HG02981 (cell line): ENCODE results near the gene ADAM15.

Experiments used
- ATAC-seq: cut with Tn5 transposase; IDR thresholded peaks from one replicate; pipeline ENCODE4 v1.9.1; 2021; ENCODE audit warnings: mild to moderate bottlenecking, moderate library complexity; ENCODE audit not compliant: unreplicated experiment

Gene ADAM15

DNA sequence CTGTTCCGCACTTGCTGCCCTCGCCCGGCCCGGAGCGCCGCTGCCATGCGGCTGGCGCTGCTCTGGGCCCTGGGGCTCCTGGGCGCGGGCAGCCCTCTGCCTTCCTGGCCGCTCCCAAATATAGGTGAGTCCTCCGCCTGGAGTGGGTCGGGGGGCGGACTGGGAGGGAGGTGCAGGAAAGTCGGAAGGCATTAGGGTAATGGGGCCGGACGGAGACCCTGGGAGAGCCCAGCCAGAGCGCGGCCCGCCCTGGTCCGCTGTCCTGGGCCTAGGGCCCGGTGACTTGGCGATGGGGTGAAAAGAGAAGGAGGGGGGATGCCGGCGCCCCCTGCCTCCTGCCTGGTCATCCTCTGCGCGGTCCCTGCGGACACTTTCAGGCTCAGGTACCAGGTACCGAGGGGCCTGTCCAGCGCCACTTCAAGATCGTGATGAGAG, 243 bp downstream of the ADAM15 start:
- ATAC-seq: peak; percentile 1

- ATAC-seq: peak; percentile 4
Measured at GRCh38 chr1:155051777-155052398, 772 bp downstream of the ADAM15 start.

GRCh38 chr1:155052439-155053395, 1.6 kb downstream of the ADAM15 start:
- no peak for ATAC-seq

GRCh38 chr1:155053531-155054105, 2.5 kb downstream of the ADAM15 start:
- ATAC-seq: no peak

DNA sequence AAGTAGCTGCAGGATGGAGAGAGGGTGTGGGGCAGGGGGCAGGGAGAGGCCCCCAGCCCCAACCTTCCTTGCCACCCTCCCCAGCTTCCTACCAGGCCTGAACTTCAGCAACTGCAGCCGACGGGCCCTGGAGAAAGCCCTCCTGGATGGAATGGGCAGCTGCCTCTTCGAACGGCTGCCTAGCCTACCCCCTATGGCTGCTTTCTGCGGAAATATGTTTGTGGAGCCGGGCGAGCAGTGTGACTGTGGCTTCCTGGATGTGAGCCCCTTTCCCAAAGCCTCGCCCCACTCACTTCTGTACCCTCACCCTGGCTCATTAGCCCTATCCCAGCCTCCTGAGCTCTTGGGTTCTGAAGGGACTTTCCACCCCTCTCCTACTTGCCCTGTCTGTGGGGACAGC, 6.0 kb downstream of the ADAM15 start:
- ATAC-seq: no peak

DNA sequence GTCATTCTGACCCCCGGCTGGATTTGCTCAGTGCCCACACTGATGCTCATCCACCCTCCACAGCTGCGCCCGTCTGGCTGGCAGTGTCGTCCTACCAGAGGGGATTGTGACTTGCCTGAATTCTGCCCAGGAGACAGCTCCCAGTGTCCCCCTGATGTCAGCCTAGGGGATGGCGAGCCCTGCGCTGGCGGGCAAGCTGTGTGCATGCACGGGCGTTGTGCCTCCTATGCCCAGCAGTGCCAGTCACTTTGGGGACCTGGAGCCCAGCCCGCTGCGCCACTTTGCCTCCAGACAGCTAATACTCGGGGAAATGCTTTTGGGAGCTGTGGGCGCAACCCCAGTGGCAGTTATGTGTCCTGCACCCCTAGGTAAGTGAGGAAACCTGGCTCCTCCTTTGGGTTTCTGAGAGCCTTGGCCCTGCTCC, 6.7 kb downstream of the ADAM15 start:
- no peak for ATAC-seq

DNA sequence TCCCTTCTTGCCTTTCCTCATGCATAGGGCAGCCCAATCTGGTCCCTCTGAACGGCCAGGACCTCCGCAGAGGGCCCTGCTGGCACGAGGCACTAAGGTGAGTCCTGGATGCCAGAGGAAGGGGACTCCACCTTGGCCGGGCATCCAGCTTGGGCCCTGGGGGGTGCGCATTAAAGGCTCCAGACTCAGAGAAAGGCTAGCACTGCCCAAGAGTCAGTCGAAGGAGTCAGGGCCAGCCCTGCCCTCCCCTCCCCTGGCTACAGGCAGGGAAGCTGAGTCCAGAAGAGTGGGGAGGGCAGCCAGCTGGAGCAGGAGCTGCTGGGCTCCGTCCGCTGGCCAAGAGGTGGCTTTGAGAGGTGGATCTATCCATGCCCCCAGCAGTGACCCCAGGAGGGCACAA, 9.6 kb downstream of the ADAM15 start:
- no peak for ATAC-seq

GRCh38 chr1:155061381-155062150, 10.4 kb downstream of the ADAM15 start:
- no peak for ATAC-seq

DNA sequence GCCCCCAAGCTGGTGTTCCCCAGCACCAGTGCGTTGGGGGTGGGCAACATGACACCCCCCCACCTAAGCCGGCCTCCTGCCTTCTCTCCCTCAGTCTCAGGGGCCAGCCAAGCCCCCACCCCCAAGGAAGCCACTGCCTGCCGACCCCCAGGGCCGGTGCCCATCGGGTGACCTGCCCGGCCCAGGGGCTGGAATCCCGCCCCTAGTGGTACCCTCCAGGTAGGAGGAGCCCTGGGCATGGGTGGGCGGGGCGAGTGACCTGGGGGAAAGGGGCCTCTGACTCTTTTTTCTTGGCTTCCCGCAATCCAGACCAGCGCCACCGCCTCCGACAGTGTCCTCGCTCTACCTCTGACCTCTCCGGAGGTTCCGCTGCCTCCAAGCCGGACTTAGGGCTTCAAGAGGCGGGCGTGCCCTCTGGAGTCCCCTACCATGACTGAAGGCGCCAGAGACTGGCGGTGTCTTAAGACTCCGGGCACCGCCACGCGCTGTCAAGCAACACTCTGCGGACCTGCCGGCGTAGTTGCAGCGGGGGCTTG, 11.1 kb downstream of the ADAM15 start:
- no peak for ATAC-seq

- no peak for ATAC-seq
Measured at GRCh38 chr1:155062702-155063411, 11.7 kb downstream of the ADAM15 start.

DNA sequence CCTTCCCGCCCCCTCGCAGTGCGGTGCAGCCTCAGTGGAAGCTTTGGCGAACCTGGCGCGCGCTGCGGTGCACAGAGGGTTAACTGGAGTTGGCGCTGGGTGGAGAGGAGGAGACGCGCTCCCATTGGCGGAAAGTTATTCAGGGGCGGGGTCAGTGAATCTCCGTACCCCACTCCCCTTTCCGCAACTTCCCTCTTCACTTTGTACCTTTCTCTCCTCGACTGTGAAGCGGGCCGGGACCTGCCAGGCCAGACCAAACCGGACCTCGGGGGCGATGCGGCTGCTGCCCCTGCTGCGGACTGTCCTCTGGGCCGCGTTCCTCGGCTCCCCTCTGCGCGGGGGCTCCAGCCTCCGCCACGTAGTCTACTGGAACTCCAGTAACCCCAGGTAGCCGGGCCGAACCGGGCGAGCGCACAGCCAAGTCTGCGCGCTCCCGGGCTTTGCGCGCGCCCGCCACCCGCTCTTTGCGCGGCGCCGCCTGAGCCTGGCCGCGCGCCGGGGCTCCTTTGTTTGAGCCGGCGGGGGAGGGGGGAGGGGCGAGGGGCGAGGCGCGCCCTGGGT, 12.5 kb downstream of the ADAM15 start, which contains the start of gene EFNA4:
Gene EFNA4 (plus strand): TSS at position 191 of the 561 bp plus-strand sequence. CDS start 84 bp downstream, at position 275.
- peak; percentile 58 for ATAC-seq

- no peak for ATAC-seq
Measured at GRCh38 chr1:155064111-155064831, 13.2 kb downstream of the ADAM15 start.

GRCh38 chr1:155064832-155065429, 13.8 kb downstream of the ADAM15 start:
- ATAC-seq: no peak

DNA sequence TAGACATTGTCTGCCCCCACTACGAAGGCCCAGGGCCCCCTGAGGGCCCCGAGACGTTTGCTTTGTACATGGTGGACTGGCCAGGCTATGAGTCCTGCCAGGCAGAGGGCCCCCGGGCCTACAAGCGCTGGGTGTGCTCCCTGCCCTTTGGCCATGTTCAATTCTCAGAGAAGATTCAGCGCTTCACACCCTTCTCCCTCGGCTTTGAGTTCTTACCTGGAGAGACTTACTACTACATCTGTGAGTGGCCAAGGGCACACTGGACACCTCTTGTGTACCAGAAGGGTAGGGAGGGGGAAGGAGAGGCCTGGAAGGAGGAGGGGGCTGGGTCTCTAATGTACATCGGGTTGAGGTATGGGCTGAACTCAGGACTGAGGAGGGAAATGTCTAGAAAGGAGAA, 15.7 kb downstream of the ADAM15 start:
- no peak for ATAC-seq

- ATAC-seq: no peak
Measured at GRCh38 chr1:155068599-155068998, 17.5 kb downstream of the ADAM15 start.

GRCh38 chr1:155069551-155070157, 18.5 kb downstream of the ADAM15 start:
- ATAC-seq: no peak

GRCh38 chr1:155070158-155070621, 19.1 kb downstream of the ADAM15 start:
- no peak for ATAC-seq
